ENCODE measurements around the gene IGF2R. TPM values are rescaled to one million over a fixed set of nuclear protein-coding genes. Genes with fewer than 3 reads are reported as not detected.

Gene IGF2R
- total RNA-seq, 1 donor from 2014 or later = 144 TPM

- Mint-ChIP-seq H3K4me3 (ENCODE audit: low read depth) (no peak overlapping the region), H3K36me3 (ENCODE audit: insufficient read depth) (no peaks in the 10 kb centered on the region), H3K27me3 (peaks cover 9% of the 10 kb centered on the region), H3K27ac (no peak overlapping the region), H3K4me1 (ENCODE audit: low read depth) (no peaks in the 10 kb centered on the region), H3K9me3 (ENCODE audit: low read depth) (no peaks in the 10 kb centered on the region)
- DNase-seq (ENCODE audit: low spot score, unreplicated experiment) = no peak
- no peak for TF ChIP-seq CTCF (IDR thresholded peaks at IDR 0.05; ENCODE audit: unreplicated experiment)
Observed at GRCh38 chr6:159929819-159930218, 39.1 kb upstream of the IGF2R start.

- Mint-ChIP-seq H3K36me3 (ENCODE audit: insufficient read depth) (no peaks in the 10 kb centered on the region), H3K27ac (no peak overlapping the region), H3K4me1 (ENCODE audit: low read depth) (no peaks in the 10 kb centered on the region), H3K27me3 (peaks cover 9% of the 10 kb centered on the region), H3K9me3 (ENCODE audit: low read depth) (no peaks in the 10 kb centered on the region), H3K4me3 (ENCODE audit: low read depth) (no peak overlapping the region)
- DNase-seq (ENCODE audit: low spot score, unreplicated experiment) = no peak
- no peak for TF ChIP-seq CTCF (IDR thresholded peaks at IDR 0.05; ENCODE audit: unreplicated experiment)
Observed at GRCh38 chr6:159931112-159931511, 37.8 kb upstream of the IGF2R start.

GRCh38 chr6:159931846-159932245 lies 37.0 kb upstream of the IGF2R start:
- Mint-ChIP-seq H3K4me3 (ENCODE audit: low read depth) (no peak overlapping the region), H3K9me3 (ENCODE audit: low read depth) (no peaks in the 10 kb centered on the region), H3K27me3 (peaks cover 7% of the 10 kb centered on the region), H3K27ac (no peak overlapping the region), H3K36me3 (ENCODE audit: insufficient read depth) (no peaks in the 10 kb centered on the region), H3K4me1 (ENCODE audit: low read depth) (no peaks in the 10 kb centered on the region)
- no peak for DNase-seq (ENCODE audit: low spot score, unreplicated experiment)
- TF ChIP-seq CTCF (IDR thresholded peaks at IDR 0.05; ENCODE audit: unreplicated experiment) = no peak

GRCh38 chr6:159933077-159933476 lies 35.8 kb upstream of the IGF2R start:
- H3K36me3 Mint-ChIP-seq (ENCODE audit: insufficient read depth) = no peaks in the 10 kb centered on the region
- H3K4me3 Mint-ChIP-seq (ENCODE audit: low read depth) = no peak overlapping the region
- no peak for DNase-seq (ENCODE audit: low spot score, unreplicated experiment)
- no peaks in the 10 kb centered on the region for H3K9me3 Mint-ChIP-seq (ENCODE audit: low read depth)
- peaks cover 7% of the 10 kb centered on the region for H3K27me3 Mint-ChIP-seq
- no peak overlapping the region for H3K27ac Mint-ChIP-seq
- H3K4me1 Mint-ChIP-seq (ENCODE audit: low read depth) = no peaks in the 10 kb centered on the region
- no peak for TF ChIP-seq CTCF (IDR thresholded peaks at IDR 0.05; ENCODE audit: unreplicated experiment)

GRCh38 chr6:159934181-159934580 lies 34.7 kb upstream of the IGF2R start:
- TF ChIP-seq CTCF (IDR thresholded peaks at IDR 0.05; ENCODE audit: unreplicated experiment) = no peak
- Mint-ChIP-seq H3K27ac (no peak overlapping the region), H3K36me3 (ENCODE audit: insufficient read depth) (no peaks in the 10 kb centered on the region), H3K9me3 (ENCODE audit: low read depth) (peaks cover 5% of the 10 kb centered on the region), H3K27me3 (peaks cover 7% of the 10 kb centered on the region), H3K4me3 (ENCODE audit: low read depth) (no peak overlapping the region), H3K4me1 (ENCODE audit: low read depth) (no peaks in the 10 kb centered on the region)
- DNase-seq (ENCODE audit: low spot score, unreplicated experiment) = no peak
